Lung (tissue), 12 donors: ENCODE results near the gene HS1BP3. TPM values are rescaled to one million over a fixed set of nuclear protein-coding genes. Genes with fewer than 3 reads are reported as not detected.

Experiments used
- ATAC-seq: fragments of 200-7000 bp; cut with Tn5 transposase; one replicate; pipeline ENCODE4 v1.9.1; 2020; ENCODE audit warnings: moderate number of reproducible peaks; ENCODE audit not compliant: insufficient read depth, low FRiP score
- DNase-seq, 3 donors: peaks; one replicate each; pipeline ENCODE4 v3.0.0-alpha.2; 2013 to 2017
- H3K27ac ChIP-seq, 2 donors: one replicate each; pipeline ENCODE4 v1.5.1; 2013; ENCODE audit warnings: mild to moderate bottlenecking in 2 of 2, moderate library complexity in 2 of 2, control low read depth in 1 of 2, inconsistent platforms in 1 of 2, low read depth in 1 of 2, low read length in 1 of 2
- H3K27me3 ChIP-seq, 3 donors: one replicate each; pipeline ENCODE4 v1.5.1; 2013; ENCODE audit warnings: low read length in 2 of 3; ENCODE audit not compliant: control insufficient read depth in 3 of 3, insufficient read depth in 3 of 3
- H3K36me3 ChIP-seq, 4 donors: one replicate each; pipeline ENCODE4 v1.5.1; 2013; ENCODE audit warnings: low read length in 4 of 4, mild to moderate bottlenecking in 1 of 4, moderate library complexity in 1 of 4; ENCODE audit not compliant: control insufficient read depth in 4 of 4, insufficient read depth in 4 of 4
- H3K4me1 ChIP-seq, 5 donors: one replicate each; pipeline ENCODE4 v1.5.1; 2013; ENCODE audit warnings: low read length in 5 of 5, mild to moderate bottlenecking in 2 of 5, moderate library complexity in 1 of 5; ENCODE audit not compliant: control insufficient read depth in 5 of 5, insufficient read depth in 5 of 5
- H3K4me3 ChIP-seq: one replicate; pipeline ENCODE4 v1.5.1; 2013; ENCODE audit warnings: mild to moderate bottlenecking, control low read depth, moderate library complexity
- H3K9ac ChIP-seq, 2 donors: one replicate each; pipeline ENCODE4 v1.5.1; 2013; ENCODE audit warnings: low read length in 2 of 2, control low read depth in 1 of 2; ENCODE audit not compliant: insufficient read depth in 1 of 2
- H3K9me3 ChIP-seq, 4 donors: one replicate each; pipeline ENCODE4 v1.5.1; 2013; ENCODE audit warnings: low read length in 3 of 4, mild to moderate bottlenecking in 1 of 4, moderate library complexity in 1 of 4; ENCODE audit not compliant: control insufficient read depth in 4 of 4, insufficient read depth in 3 of 4
- CTCF ChIP-seq: IDR thresholded peaks from 2 replicates; pipeline ENCODE4 v1.5.1; 2012; ENCODE audit warnings: mild to moderate bottlenecking; ENCODE audit errors: control extremely low read depth, extremely low read depth
- WGBS, 2 donors: extraction: QIAGEN DNeasy Blood & Tissue Kit; methylation state at CpG; one replicate each; pipeline ENCODE4 v1.1.7; 2013; 5-methylcytosine and 5-hydroxymethylcytosine counted together
- polyA plus RNA-seq, 2 donors: library from polyadenylated mRNA; stranded (reverse); fragments of 200-250 nt; gene quantifications; one replicate each; pipeline ENCODE4 v1.2.1, GENCODE V29; 2013
- total RNA-seq, 2 donors: library from RNA; depleted of rRNA in 1 of 2; stranded (reverse); fragments of >200 nt in 1 of 2; gene quantifications; one replicate each; pipeline ENCODE4 v1.2.1, GENCODE V29; 2014 to 2021
- donor health status: control.
- donor health status: control.
- donor health status: Bipolar disorder and iron deficiency.
- donor health status: healthy.
- donor health status: DM: yes; HTN: yes; CAD: no.

Gene HS1BP3
- total and polyA plus RNA-seq, 4 donors, result 25.4 to 41.4 (median 33.4) TPM

GRCh38 chr2:20593072-20594034, 57.5 kb downstream of the HS1BP3 start:
- Histone ChIP-seq H3K27me3 (no peaks in the 10 kb centered on the region), H3K27ac (peak overlapping the region in 1 of 2 donors; percentile 52), H3K36me3 (no peaks in the 10 kb centered on the region), H3K9me3 (no peaks in the 10 kb centered on the region), H3K9ac (no peak overlapping the region), H3K4me3 (no peak overlapping the region), H3K4me1 (peaks cover 4 to 41% (median 15%) of the 10 kb centered on the region in 5 donors)
- ATAC-seq (peak; percentile 89), DNase-seq (peak in 1 of 3 donors; percentile 37)
- WGBS, 2 donors, result 53 to 73% methylated on average over 17 to 18 of the region's 18 CpGs
- no peak for TF ChIP-seq CTCF

- TF ChIP-seq CTCF, result no peak
- DNase-seq (no peak), ATAC-seq (no peak)
- H3K27ac ChIP-seq, result peak overlapping the region in 1 of 2 donors; percentile 52
- no peaks in the 10 kb centered on the region for H3K9me3 ChIP-seq
- no peaks in the 10 kb centered on the region for H3K36me3 ChIP-seq
- H3K27me3 ChIP-seq, result no peaks in the 10 kb centered on the region
- no peak overlapping the region for H3K9ac ChIP-seq
- H3K4me3 ChIP-seq, result no peak overlapping the region
- peaks cover 4 to 36% (median 15%) of the 10 kb centered on the region in 5 donors for H3K4me1 ChIP-seq
- 82 to 85% methylated on average over 22 of the region's 22 CpGs for WGBS, 2 donors
Measured at GRCh38 chr2:20592106-20593071, 58.5 kb downstream of the HS1BP3 start.

- H3K4me1 ChIP-seq, result peaks cover 0 to 28% (median 10%) of the 10 kb centered on the region in 5 donors
Measured at GRCh38 chr2:20590704-20591515, 60.0 kb downstream of the HS1BP3 start.

More at GRCh38 chr2:20590704-20591515, 60.0 kb downstream of the HS1BP3 start:
- H3K27me3 ChIP-seq, result no peaks in the 10 kb centered on the region
- no peak overlapping the region for H3K4me3 ChIP-seq
- no peak for ATAC-seq
- H3K36me3 ChIP-seq, result no peaks in the 10 kb centered on the region
- H3K9ac ChIP-seq, result no peak overlapping the region
- 83 to 87% methylated on average over 11 of the region's 11 CpGs for WGBS, 2 donors
- DNase-seq, result peak; percentile 63 to 70 (median 66)
- H3K9me3 ChIP-seq, result no peaks in the 10 kb centered on the region
- H3K27ac ChIP-seq, result peak overlapping the region in 1 of 2 donors; percentile 68
- TF ChIP-seq CTCF, result no peak
